Left lung (tissue), 10 donors: ENCODE data around the gene SOHLH1. TPM values are rescaled to one million over a fixed set of nuclear protein-coding genes. Genes with fewer than 3 reads are reported as not detected.

ENCODE experiments used
- ATAC-seq: fragments of 200-7000 bp; cut with Tn5 transposase; one replicate; pipeline ENCODE4 v1.9.1; 2020; ENCODE audit warnings: moderate library complexity
- DNase-seq, 4 donors: peaks; one replicate each; pipeline ENCODE4 v3.0.0-alpha.2; 2013 to 2020
- H3K27ac ChIP-seq, 2 donors: fragments of 200-600 bp; sonication (generic) in 1 of 2; one replicate each; pipeline versions ENCODE4 v1.5.0 to v1.8.0; 2020 to 2021
- H3K27me3 ChIP-seq, 2 donors: fragments of 200-600 bp; sonication (generic) in 1 of 2; one replicate each; pipeline versions ENCODE4 v1.5.0 to v1.8.0; 2020 to 2021
- H3K36me3 ChIP-seq, 2 donors: fragments of 200-600 bp; sonication (generic) in 1 of 2; one replicate each; pipeline versions ENCODE4 v1.5.0 to v1.8.0; 2020 to 2021
- H3K4me1 ChIP-seq, 2 donors: fragments of 200-600 bp; one replicate each; pipeline ENCODE4 v1.8.0; 2021
- H3K4me3 ChIP-seq, 2 donors: fragments of 200-600 bp; sonication (generic) in 1 of 2; one replicate each; pipeline versions ENCODE4 v1.5.0 to v1.8.0; 2020 to 2021; ENCODE audit warnings: mild to moderate bottlenecking in 1 of 2
- H3K9me3 ChIP-seq, 2 donors: fragments of 200-600 bp; sonication (generic) in 1 of 2; one replicate each; pipeline versions ENCODE4 v1.5.0 to v1.8.0; 2020 to 2021
- intact Hi-C, 2 donors: fragments of 100-400 bp; cut with DNase I; formaldehyde crosslinking; loops; one replicate each; pipeline versions ENCODE4 v1.11.2 to v1.14.2; 2022
- polyA plus RNA-seq, 6 donors: library from polyadenylated mRNA; unstranded; fragments of 120-200 nt; gene quantifications; one replicate each; pipeline ENCODE4 v1.2.1, GENCODE V29; 2013; ENCODE audit not compliant: insufficient read length in 6 of 6
- total RNA-seq, 2 donors: library from RNA; stranded (reverse); fragmentation: NEBNext Ultra II Directional; extraction: Animal tissue kit (Norgen Biotek cat#: 25700); gene quantifications; one replicate each; pipeline ENCODE4 v1.2.1, GENCODE V29; 2021
- TF ChIP-seq, protein P1 (sequence below), 2 donors: fragments of 200-600 bp; sonication (generic) in 1 of 2; IDR thresholded peaks; one replicate each; pipeline versions ENCODE4 v1.5.0 to v1.8.0; 2021; ENCODE audit warnings: antibody characterized with exemption in 2 of 2
- donor health status: DM: no; HTN: yes; CAD: no.
- donor health status: DM: no; HTN: no; CAD: no.

SOHLH1 gene
- total and polyA plus RNA-seq, 8 donors: not detected

DNA sequence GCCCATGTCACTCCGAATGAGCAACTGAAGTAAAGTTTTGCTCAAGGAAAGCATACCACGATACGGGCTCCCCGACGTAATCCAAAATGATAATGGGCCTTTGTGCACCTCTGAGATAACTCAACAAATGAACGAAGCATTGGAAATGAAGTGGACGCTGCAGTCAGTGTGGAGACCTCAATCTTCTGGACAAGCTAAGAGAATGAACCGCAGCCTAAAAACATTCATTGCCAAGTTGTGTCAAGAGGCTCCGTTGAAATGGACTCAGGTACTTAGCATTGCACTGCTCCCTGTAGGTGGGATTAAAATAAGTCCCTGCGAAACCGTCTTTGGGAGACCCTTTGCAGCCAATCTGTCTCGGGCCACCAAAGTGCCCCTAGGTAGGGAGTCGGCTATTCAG lies 40.0 kb downstream of the SOHLH1 start:
- no peak for ATAC-seq
- no peak overlapping the region for H3K27ac ChIP-seq
- H3K36me3 ChIP-seq: no peaks in the 10 kb centered on the region
- DNase-seq: no peak
- no peaks in the 10 kb centered on the region for H3K4me1 ChIP-seq
- H3K4me3 ChIP-seq: no peak overlapping the region
- H3K9me3 ChIP-seq: no peaks in the 10 kb centered on the region
- intact Hi-C loops: no loop called here
- TF ChIP-seq, protein P1, sequence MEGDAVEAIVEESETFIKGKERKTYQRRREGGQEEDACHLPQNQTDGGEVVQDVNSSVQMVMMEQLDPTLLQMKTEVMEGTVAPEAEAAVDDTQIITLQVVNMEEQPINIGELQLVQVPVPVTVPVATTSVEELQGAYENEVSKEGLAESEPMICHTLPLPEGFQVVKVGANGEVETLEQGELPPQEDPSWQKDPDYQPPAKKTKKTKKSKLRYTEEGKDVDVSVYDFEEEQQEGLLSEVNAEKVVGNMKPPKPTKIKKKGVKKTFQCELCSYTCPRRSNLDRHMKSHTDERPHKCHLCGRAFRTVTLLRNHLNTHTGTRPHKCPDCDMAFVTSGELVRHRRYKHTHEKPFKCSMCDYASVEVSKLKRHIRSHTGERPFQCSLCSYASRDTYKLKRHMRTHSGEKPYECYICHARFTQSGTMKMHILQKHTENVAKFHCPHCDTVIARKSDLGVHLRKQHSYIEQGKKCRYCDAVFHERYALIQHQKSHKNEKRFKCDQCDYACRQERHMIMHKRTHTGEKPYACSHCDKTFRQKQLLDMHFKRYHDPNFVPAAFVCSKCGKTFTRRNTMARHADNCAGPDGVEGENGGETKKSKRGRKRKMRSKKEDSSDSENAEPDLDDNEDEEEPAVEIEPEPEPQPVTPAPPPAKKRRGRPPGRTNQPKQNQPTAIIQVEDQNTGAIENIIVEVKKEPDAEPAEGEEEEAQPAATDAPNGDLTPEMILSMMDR (IDR thresholded peaks at IDR 0.05): no peak
- peaks cover 0 to 36% of the 10 kb centered on the region in 2 donors for H3K27me3 ChIP-seq

DNA sequence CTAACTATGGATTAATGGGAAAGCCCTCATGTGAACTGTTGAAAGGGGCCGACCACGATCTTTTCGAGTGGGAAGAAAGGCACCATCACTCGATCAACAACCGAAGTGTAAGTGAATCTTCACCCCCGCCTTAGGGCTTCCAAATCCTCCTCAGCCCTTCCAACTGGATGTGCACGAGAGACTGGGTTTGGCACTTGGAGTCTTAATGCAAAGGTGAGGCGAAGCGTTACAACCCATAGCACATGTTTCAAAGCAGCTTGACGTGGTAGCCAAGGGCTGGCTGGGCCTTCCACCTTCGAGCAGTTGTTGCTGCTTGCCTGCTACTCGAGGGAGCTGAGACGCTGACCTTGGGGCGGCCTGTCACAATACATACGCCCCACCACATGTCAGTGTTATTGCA lies 41.9 kb downstream of the SOHLH1 start:
- intact Hi-C loops: no loop called here
- H3K4me3 ChIP-seq: no peak overlapping the region
- no peaks in the 10 kb centered on the region for H3K36me3 ChIP-seq
- no peaks in the 10 kb centered on the region for H3K9me3 ChIP-seq
- TF ChIP-seq, protein P1 (IDR thresholded peaks at IDR 0.05): no peak
- DNase-seq (no peak), ATAC-seq (no peak)
- no peaks in the 10 kb centered on the region for H3K4me1 ChIP-seq
- H3K27ac ChIP-seq: no peak overlapping the region
- H3K27me3 ChIP-seq: peaks cover 0 to 21% of the 10 kb centered on the region in 2 donors

DNA sequence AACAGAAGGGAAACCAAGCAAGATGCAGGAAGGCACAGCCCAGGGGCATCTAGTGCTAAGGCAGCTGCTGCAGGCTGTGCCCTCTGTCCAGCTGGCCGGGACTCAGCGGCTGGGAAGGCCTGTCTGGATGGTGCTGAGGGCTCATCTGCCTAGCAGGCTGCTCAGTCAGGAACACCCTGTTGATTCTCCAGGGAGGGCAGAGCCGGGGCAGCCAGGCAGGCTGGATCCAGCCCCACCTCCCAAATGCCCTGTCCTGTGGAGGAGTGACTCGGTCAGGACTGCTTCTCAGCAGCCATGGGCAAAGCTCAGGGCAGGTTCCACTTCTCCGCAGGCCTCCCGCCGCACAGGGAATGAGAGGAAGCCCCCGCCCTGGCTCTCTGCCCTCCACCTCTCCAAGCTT lies 44.0 kb downstream of the SOHLH1 start:
- H3K27ac ChIP-seq: no peak overlapping the region
- ATAC-seq (no peak), DNase-seq (no peak)
- no peaks in the 10 kb centered on the region for H3K4me1 ChIP-seq
- H3K4me3 ChIP-seq: no peak overlapping the region
- intact Hi-C loops: no loop called here
- H3K36me3 ChIP-seq: no peaks in the 10 kb centered on the region
- TF ChIP-seq, protein P1 (IDR thresholded peaks at IDR 0.05): no peak
- H3K27me3 ChIP-seq: peaks cover 0 to 14% of the 10 kb centered on the region in 2 donors
- H3K9me3 ChIP-seq: no peaks in the 10 kb centered on the region

DNA sequence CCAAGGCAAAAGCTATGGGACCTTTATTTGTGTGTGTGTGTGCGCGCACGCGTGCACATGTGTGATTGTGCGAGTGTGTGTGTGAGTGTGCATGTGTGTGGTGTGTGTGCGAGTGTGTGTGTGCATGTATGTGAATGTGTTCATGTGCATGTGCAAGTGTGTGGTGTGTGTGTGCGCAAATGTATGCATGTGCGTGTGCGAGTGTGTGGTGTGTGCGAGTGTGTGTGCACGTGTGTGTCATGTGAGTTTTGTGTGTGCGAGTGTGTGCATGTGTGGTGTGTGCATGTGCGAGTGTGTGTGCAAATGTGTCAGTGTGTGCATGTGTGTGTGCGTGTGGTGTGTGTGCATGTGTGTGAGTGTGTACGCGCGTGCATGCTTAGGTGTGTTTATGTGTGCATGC lies 48.9 kb downstream of the SOHLH1 start:
- TF ChIP-seq, protein P1 (IDR thresholded peaks at IDR 0.05): no peak
- Histone ChIP-seq H3K9me3 (peaks cover 0 to 39% of the 10 kb centered on the region in 2 donors), H3K27ac (no peak overlapping the region), H3K4me3 (no peak overlapping the region), H3K4me1 (no peaks in the 10 kb centered on the region), H3K27me3 (peaks cover 0 to 5% of the 10 kb centered on the region in 2 donors), H3K36me3 (no peaks in the 10 kb centered on the region)
- ATAC-seq (no peak), DNase-seq (no peak)
- intact Hi-C loops: no loop called here

DNA sequence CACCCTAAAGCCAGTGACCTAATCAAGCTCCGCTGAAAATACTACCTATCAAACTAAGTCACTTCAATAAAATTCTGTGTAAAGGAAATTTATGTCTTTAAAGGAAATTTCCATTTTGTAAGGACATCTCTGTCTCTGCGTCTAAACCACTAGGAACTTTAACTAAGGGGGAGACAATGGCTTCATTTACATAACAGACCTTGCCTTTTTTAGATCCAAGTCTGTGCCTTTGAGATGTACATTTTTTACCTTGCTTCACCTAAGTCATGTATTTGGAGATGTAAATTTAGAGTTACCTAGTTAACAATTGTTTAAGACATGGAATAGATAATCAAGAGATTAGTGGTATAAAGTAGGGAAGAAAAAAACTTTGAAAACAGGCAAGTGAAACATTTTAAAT lies 49.8 kb downstream of the SOHLH1 start:
- no peak overlapping the region for H3K27ac ChIP-seq
- DNase-seq (no peak), ATAC-seq (no peak)
- peaks cover 0 to 48% of the 10 kb centered on the region in 2 donors for H3K9me3 ChIP-seq
- H3K4me1 ChIP-seq: no peaks in the 10 kb centered on the region
- H3K36me3 ChIP-seq: no peaks in the 10 kb centered on the region
- H3K27me3 ChIP-seq: no peaks in the 10 kb centered on the region
- TF ChIP-seq, protein P1 (IDR thresholded peaks at IDR 0.05): no peak
- intact Hi-C loops: no loop called here
- H3K4me3 ChIP-seq: no peak overlapping the region
